Uterus (tissue), 2 donors: ENCODE measurements around the gene KLF7.

ENCODE experiments used
- POLR2A ChIP-seq, 2 donors: fragments of 450-650 bp; IDR thresholded peaks; one replicate each; pipeline ENCODE4 v1.6.1; 2016; ENCODE audit warnings: antibody characterized with exemption in 2 of 2, mild to moderate bottlenecking in 1 of 2, moderate library complexity in 1 of 2
- TF ChIP-seq, protein P1 (sequence below), 4 experiments: fragments of 200-600 bp in 2 of 4; fragments of 450-650 bp in 2 of 4; sonication (generic) in 2 of 4; IDR thresholded peaks; one replicate each; pipeline ENCODE4 v1.5.1; 2016 to 2019; ENCODE audit warnings: antibody characterized with exemption in 4 of 4, mild to moderate bottlenecking in 2 of 4, moderate library complexity in 1 of 4

GRCh38 chr2:207180741-207181140 lies 15.0 kb upstream of the KLF7 start:
- TF ChIP-seq, protein P1, sequence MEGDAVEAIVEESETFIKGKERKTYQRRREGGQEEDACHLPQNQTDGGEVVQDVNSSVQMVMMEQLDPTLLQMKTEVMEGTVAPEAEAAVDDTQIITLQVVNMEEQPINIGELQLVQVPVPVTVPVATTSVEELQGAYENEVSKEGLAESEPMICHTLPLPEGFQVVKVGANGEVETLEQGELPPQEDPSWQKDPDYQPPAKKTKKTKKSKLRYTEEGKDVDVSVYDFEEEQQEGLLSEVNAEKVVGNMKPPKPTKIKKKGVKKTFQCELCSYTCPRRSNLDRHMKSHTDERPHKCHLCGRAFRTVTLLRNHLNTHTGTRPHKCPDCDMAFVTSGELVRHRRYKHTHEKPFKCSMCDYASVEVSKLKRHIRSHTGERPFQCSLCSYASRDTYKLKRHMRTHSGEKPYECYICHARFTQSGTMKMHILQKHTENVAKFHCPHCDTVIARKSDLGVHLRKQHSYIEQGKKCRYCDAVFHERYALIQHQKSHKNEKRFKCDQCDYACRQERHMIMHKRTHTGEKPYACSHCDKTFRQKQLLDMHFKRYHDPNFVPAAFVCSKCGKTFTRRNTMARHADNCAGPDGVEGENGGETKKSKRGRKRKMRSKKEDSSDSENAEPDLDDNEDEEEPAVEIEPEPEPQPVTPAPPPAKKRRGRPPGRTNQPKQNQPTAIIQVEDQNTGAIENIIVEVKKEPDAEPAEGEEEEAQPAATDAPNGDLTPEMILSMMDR (IDR thresholded peaks at IDR 0.05), result no peak
- TF ChIP-seq POLR2A (IDR thresholded peaks at IDR 0.05), result no peak
